KMS-11 (cell line): ENCODE data around the gene SPATA33.

ENCODE experiments used
- H2AFZ ChIP-seq: fragments of 200-600 bp; sonication (generic); 2 replicates; pipeline ENCODE4 v1.6.1; 2016; ENCODE audit warnings: antibody characterized with exemption, mixed run types, low read depth
- H3K27ac ChIP-seq: fragments of 200-600 bp; sonication (generic); 2 replicates; pipeline ENCODE4 v1.6.1; 2016; ENCODE audit warnings: mild to moderate bottlenecking, mixed run types
- H3K27me3 ChIP-seq: fragments of 200-600 bp; sonication (generic); 2 replicates; pipeline ENCODE4 v1.6.1; 2017; ENCODE audit warnings: mild to moderate bottlenecking, low read depth, mixed run types, moderate library complexity; ENCODE audit not compliant: insufficient read depth
- H3K36me3 ChIP-seq: fragments of 200-600 bp; sonication (generic); 2 replicates; pipeline ENCODE4 v1.6.1; 2017; ENCODE audit warnings: mild to moderate bottlenecking, mixed run types; ENCODE audit not compliant: insufficient read depth
- H3K4me1 ChIP-seq: fragments of 200-600 bp; sonication (generic); 2 replicates; pipeline ENCODE4 v1.6.1; 2016; ENCODE audit warnings: mild to moderate bottlenecking, low read depth, mixed run types; ENCODE audit not compliant: poor library complexity, severe bottlenecking
- H3K4me2 ChIP-seq: fragments of 200-600 bp; sonication (generic); 2 replicates; pipeline ENCODE4 v1.7.0; 2016; ENCODE audit warnings: mild to moderate bottlenecking, mixed run types
- H3K4me3 ChIP-seq: fragments of 200-600 bp; sonication (generic); IDR thresholded peaks from 2 replicates; pipeline ENCODE4 v1.6.1; 2017; ENCODE audit warnings: low read depth, low read length, mixed read lengths; ENCODE audit not compliant: insufficient read depth
- H3K79me2 ChIP-seq: fragments of 200-600 bp; sonication (generic); 2 replicates; pipeline ENCODE4 v1.6.1; 2016; ENCODE audit warnings: low read depth, mixed run types; ENCODE audit not compliant: insufficient read depth
- H3K9ac ChIP-seq: fragments of 200-600 bp; sonication (generic); 2 replicates; pipeline ENCODE4 v1.6.1; 2016; ENCODE audit warnings: mild to moderate bottlenecking, mixed run types
- H4K20me1 ChIP-seq: fragments of 200-600 bp; sonication (generic); 2 replicates; pipeline ENCODE4 v1.6.1; 2016; ENCODE audit warnings: mild to moderate bottlenecking, mixed run types; ENCODE audit not compliant: insufficient read depth
- TF ChIP-seq, protein P1 (sequence below): fragments of 200-600 bp; sonication (generic); conservative IDR thresholded peaks from 2 replicates; pipeline ENCODE4 v1.6.1; 2017; ENCODE audit warnings: low read depth, mild to moderate bottlenecking, antibody characterized with exemption, low read length, moderate library complexity, mixed read lengths

The SPATA33 gene

DNA sequence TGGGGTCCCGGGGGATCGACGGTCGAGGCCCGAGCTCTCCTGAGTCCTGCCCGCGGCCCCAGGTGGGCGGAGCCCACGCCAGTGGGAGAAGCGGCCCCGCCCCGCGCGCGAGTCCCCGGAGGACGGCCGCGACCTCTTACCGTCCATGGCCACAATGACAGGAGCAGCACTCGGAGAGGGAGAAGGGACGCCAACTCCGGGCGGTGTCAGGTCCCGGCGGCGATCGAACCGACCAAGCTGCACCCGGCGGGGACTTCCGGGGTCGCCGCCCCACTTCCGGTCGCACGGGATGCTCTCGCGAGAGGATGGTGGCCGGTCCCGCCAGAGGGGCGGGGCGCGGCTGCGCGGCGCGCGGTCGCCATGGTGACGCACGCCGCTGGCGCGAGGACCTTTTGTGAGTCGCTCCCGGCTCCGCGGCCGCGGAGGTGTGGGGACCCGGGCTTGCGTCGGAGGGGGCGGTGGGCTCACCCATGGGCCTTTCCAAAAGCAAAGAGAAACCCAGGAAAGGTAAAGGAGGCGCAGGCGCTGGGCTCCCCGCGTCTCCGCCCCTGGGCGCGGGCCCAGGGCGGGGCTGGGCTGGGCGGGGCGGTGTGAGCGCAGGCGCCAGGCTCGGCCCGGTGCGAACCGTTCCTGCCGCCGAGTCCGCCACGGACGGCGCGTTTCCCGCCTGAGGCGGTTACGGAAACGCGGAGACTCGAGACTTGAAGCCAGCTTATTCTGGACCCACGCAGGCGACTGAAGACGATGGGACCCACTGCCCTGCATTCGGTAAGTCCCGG lies at the start of gene SPATA33, which contains the start of gene CHMP1A:
TSS of gene SPATA33 (plus strand) at position 395 of the 779 bp plus-strand sequence. CDS start at position 471, 76 bp downstream.
TSS of gene CHMP1A (minus strand) at position 267 of the 779 bp plus-strand sequence. CDS start at position 147, 120 bp downstream.
- Histone ChIP-seq H3K4me1 (peaks cover 18% of the 10 kb centered on the region), H3K79me2 (peaks cover 44% of the 10 kb centered on the region), H3K27ac (no peak within 1 kb of the TSS; the same call in 1 of the 2 replicates), H3K36me3 (no peaks in the 10 kb centered on the region), H2AFZ (peak within 1 kb of the TSS; percentile 80), H3K4me2 (peak within 1 kb of the TSS; percentile 92), H3K4me3 (peak within 1 kb of the TSS; percentile 72), H4K20me1 (no peaks in the 10 kb centered on the region), H3K9ac (peak within 1 kb of the TSS; percentile 66), H3K27me3 (no peaks in the 10 kb centered on the region)
- TF ChIP-seq, protein P1, sequence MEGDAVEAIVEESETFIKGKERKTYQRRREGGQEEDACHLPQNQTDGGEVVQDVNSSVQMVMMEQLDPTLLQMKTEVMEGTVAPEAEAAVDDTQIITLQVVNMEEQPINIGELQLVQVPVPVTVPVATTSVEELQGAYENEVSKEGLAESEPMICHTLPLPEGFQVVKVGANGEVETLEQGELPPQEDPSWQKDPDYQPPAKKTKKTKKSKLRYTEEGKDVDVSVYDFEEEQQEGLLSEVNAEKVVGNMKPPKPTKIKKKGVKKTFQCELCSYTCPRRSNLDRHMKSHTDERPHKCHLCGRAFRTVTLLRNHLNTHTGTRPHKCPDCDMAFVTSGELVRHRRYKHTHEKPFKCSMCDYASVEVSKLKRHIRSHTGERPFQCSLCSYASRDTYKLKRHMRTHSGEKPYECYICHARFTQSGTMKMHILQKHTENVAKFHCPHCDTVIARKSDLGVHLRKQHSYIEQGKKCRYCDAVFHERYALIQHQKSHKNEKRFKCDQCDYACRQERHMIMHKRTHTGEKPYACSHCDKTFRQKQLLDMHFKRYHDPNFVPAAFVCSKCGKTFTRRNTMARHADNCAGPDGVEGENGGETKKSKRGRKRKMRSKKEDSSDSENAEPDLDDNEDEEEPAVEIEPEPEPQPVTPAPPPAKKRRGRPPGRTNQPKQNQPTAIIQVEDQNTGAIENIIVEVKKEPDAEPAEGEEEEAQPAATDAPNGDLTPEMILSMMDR: no peak

DNA sequence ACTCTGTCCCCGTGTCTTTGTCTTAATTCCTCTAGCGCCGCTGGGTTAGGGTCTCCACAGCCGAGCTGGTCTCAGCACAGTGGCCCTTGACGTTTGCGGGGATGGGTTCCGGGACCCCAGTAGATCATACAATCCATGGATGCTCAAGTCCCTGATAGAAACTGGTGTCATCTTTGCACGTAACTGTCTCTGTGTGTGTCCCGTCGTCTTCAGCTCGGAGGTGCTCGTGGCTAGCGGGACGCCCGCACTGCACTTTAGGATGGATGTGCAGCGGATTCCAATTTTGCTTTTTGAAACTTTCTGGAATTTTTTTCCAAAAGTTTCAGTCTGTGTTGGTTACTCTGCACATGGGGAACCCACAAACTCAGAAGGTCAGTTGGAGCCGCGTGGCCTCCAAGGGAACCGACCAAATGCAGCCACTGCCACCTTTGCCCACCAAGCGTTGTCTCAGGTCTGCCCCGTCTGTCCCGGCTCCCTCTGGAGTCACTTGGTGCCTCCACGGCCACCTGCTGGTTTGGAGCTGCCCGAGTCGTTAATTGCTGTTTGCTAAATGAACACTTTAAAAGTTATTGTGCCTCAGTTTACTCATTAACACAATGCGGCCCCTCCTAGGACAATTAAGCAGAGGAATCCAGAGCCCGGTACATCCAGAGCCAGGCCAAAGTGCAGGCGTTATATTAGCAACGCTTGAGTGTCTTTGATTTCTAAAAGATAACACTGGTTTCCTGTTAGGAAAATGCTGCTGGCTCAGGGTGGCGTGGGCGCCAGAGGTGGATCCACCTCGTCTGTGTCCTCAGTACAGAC lies 49.5 kb upstream of the SPATA33 start:
- no peaks in the 10 kb centered on the region for H3K36me3 ChIP-seq
- H3K4me1 ChIP-seq: peaks cover 1% of the 10 kb centered on the region
- H4K20me1 ChIP-seq: no peaks in the 10 kb centered on the region
- H2AFZ ChIP-seq: no peak overlapping the region
- H3K9ac ChIP-seq: no peak overlapping the region
- H3K4me2 ChIP-seq: no peak overlapping the region
- no peaks in the 10 kb centered on the region for H3K79me2 ChIP-seq
- TF ChIP-seq, protein P1: no peak
- no peak overlapping the region for H3K4me3 ChIP-seq
- H3K27me3 ChIP-seq: peaks cover 68% of the 10 kb centered on the region
- no peak overlapping the region for H3K27ac ChIP-seq

DNA sequence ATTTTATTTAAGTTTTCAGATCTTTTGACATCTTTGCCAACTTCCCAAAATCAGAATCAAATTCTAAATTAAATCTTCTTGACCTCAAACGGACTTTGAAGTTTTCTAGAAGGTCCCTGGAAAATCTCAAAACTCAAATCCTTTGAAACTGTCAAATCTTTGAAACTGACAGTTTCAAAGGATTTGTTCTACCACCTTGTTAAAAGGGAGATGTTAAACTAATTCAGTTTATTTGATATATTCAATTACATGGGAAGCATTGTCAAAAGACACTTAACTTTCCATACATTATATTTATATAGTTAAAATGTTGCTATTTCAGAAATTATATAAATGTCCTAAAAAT lies 47.6 kb upstream of the SPATA33 start:
- no peak overlapping the region for H3K9ac ChIP-seq
- H3K27ac ChIP-seq: no peak overlapping the region
- peaks cover 6% of the 10 kb centered on the region for H3K4me1 ChIP-seq
- H3K4me2 ChIP-seq: no peak overlapping the region
- no peak overlapping the region for H3K4me3 ChIP-seq
- H3K36me3 ChIP-seq: no peaks in the 10 kb centered on the region
- H3K27me3 ChIP-seq: peaks cover 72% of the 10 kb centered on the region
- TF ChIP-seq, protein P1: no peak
- no peak overlapping the region for H2AFZ ChIP-seq
- H3K79me2 ChIP-seq: no peaks in the 10 kb centered on the region
- H4K20me1 ChIP-seq: no peaks in the 10 kb centered on the region

DNA sequence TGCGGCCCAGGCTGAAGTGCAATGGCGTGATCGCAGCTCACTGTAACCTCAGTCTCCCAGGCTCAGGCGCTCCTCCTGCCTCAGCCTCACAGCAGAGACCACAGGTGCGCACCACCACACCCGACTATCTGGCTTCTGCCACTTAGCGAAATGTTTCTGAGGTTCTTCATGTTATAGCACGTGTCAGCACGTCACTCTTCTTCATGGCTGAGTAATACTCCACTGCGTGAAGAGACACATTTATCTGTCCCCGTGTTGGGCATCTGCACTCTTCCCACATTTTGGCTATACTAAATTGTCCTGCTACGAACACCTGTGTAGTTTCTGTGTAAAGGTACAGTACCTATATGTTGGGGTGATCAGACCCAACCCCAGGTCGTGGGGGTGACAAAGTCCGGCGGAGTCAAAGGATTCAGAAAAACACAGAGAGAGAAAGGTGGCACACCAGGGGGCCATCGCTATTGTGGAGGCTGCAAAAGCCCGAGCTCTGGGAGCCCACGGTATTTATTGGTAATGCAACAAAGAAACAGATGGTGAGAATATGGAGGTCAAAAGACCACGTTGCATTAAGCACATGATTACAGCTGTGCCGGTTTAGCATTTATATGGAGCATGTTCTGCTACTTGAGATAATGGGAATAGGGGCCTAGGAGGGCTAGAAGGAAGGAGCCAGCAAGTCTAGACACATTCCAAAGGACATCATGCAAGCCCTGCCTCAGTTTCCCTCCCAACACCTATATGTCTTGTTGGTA lies 45.0 kb upstream of the SPATA33 start:
- Histone ChIP-seq H3K27me3 (peaks cover 56% of the 10 kb centered on the region), H4K20me1 (no peaks in the 10 kb centered on the region), H2AFZ (no peak overlapping the region), H3K4me2 (no peak overlapping the region), H3K9ac (no peak overlapping the region), H3K4me3 (no peak overlapping the region), H3K36me3 (no peaks in the 10 kb centered on the region), H3K4me1 (peaks cover 6% of the 10 kb centered on the region), H3K27ac (no peak overlapping the region), H3K79me2 (no peaks in the 10 kb centered on the region)
- TF ChIP-seq, protein P1: no peak
